ENCODE data around the gene DOCK7. TPM values are rescaled to one million over a fixed set of nuclear protein-coding genes. Genes with fewer than 3 reads are reported as not detected.
A peak's percentile ranks its signal among the peaks of the same experiment; 100 is the strongest.

The DOCK7 gene
- total RNA-seq, 1 donor from 2014 or later: 17.8 TPM

- Mint-ChIP-seq H3K4me1 (no peaks in the 10 kb centered on the region), H3K36me3 (ENCODE audit: low read depth) (no peaks in the 10 kb centered on the region), H3K27ac (no peak overlapping the region), H3K27me3 (peaks cover 7% of the 10 kb centered on the region), H3K4me3 (no peak overlapping the region), H3K9me3 (no peaks in the 10 kb centered on the region)
- DNase-seq: peak; percentile 73
- intact Hi-C loops (cut with micrococcal nuclease): loop anchor here (1.0 to 10.0 kb wide), 3 partner anchors 232 to 337 kb away; no protein-coding TSS in a partner anchor
Observed at GRCh38 chr1:62407398-62408009, 280.7 kb downstream of the DOCK7 start.

GRCh38 chr1:62406576-62406975, 281.6 kb downstream of the DOCK7 start:
- DNase-seq: no peak
- H3K36me3 Mint-ChIP-seq (ENCODE audit: low read depth): no peaks in the 10 kb centered on the region
- no peak overlapping the region for H3K4me3 Mint-ChIP-seq
- no peaks in the 10 kb centered on the region for H3K9me3 Mint-ChIP-seq
- H3K27ac Mint-ChIP-seq: no peak overlapping the region
- intact Hi-C loops (cut with micrococcal nuclease): loop anchor here (10.0 kb wide), 1 partner anchor 338 kb away; no protein-coding TSS in a partner anchor
- H3K4me1 Mint-ChIP-seq: no peaks in the 10 kb centered on the region
- H3K27me3 Mint-ChIP-seq: peaks cover 5% of the 10 kb centered on the region

DNA sequence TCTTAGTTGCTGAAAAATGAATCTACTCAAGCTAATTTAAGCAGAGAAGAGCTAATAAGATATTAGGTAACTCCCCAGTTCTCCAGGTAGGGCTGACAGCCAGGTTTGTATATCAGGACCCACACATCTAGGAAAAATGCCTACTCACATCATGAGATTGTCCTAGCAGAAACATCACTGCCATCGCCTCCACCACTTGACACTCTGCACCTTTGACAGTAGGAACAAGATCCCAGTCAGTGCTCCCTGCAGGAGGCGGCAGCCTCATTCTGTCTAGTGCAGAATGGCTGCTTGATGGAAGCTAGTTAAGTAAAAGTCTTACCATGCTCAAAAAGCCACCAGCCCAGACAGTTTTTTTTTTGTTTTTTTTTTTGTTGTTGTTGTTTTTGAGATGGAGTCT, 282.9 kb downstream of the DOCK7 start:
- intact Hi-C loops (cut with micrococcal nuclease): loop anchor here (10.0 kb wide), 1 partner anchor 340 kb away; no protein-coding TSS in a partner anchor
- H3K36me3 Mint-ChIP-seq (ENCODE audit: low read depth): no peaks in the 10 kb centered on the region
- peaks cover 2% of the 10 kb centered on the region for H3K27me3 Mint-ChIP-seq
- no peaks in the 10 kb centered on the region for H3K4me1 Mint-ChIP-seq
- no peak for DNase-seq
- H3K27ac Mint-ChIP-seq: no peak overlapping the region
- no peak overlapping the region for H3K4me3 Mint-ChIP-seq
- no peaks in the 10 kb centered on the region for H3K9me3 Mint-ChIP-seq

Other genes starting within 250 kb of the DOCK7 start
- not detected in 2 replicates for gene ANGPTL3, start 90.9 kb downstream of the DOCK7 start, total RNA-seq
- gene ATG4C, start 95.7 kb upstream of the DOCK7 start, total RNA-seq: 8.9 and 10.2 TPM in 2 replicates